T-helper 1 cell (primary cell): ENCODE results near the gene BUB3.

ENCODE experiments used
- DNase-seq, 5 donors: peaks; one replicate each; pipeline ENCODE4 v3.0.0-alpha.2; 2012 to 2020
- total RNA-seq, 4 donors: gene quantifications; one replicate each; lab custom pipeline; 2026; lab: John Stamatoyannopoulos, UW

BUB3 gene, protein sequence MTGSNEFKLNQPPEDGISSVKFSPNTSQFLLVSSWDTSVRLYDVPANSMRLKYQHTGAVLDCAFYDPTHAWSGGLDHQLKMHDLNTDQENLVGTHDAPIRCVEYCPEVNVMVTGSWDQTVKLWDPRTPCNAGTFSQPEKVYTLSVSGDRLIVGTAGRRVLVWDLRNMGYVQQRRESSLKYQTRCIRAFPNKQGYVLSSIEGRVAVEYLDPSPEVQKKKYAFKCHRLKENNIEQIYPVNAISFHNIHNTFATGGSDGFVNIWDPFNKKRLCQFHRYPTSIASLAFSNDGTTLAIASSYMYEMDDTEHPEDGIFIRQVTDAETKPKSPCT
- 130 to 144 (median 132) reads per million in 4 donors for total RNA-seq

GRCh38 chr10:123154092-123154710, at the start of gene BUB3:
Gene BUB3 (plus strand): TSS chr10:123154402. CDS start chr10:123154918, 516 bp downstream.
- DNase-seq = peak; percentile 76 to 99 (median 91)

GRCh38 chr10:123109466-123109865, 44.7 kb upstream of the BUB3 start:
- DNase-seq = no peak

DNA sequence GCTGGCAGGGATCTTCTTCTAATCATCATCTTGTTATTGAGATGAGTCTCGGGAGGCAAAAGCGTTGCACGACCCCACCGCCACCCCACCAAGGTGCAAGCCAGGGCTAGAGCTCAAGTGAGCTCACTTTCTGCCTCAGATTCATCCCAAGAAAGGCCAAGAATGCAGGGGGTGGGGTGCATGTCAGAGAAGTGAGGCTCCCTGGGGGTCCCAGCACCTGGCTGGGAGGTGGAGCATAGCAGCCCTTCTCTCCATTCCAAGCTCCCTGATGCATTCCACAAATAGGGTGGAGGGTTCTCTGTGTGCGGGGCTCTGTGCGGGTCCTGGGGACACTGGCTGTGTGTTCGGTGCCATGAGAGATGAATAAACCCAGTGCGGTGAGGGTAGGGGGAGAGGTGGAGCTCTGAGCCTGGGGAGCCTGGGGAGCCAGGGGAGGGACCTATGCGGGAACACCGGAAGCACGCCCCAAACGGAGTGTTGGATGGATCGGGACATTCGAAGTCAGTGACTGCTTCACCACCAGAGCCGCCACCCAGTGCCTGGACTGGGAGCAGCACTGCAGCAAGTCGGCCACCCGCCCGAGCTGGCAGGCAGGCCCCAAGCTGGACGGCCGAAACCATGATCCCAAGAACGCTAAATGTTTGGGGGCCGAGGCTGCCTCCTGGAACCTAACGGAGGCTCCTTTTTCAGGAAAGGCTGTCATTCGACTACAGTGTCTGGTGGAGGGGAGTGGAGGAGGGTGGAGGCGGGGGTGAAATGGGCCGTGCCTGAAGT, 36.4 kb upstream of the BUB3 start:
- DNase-seq = no peak

DNA sequence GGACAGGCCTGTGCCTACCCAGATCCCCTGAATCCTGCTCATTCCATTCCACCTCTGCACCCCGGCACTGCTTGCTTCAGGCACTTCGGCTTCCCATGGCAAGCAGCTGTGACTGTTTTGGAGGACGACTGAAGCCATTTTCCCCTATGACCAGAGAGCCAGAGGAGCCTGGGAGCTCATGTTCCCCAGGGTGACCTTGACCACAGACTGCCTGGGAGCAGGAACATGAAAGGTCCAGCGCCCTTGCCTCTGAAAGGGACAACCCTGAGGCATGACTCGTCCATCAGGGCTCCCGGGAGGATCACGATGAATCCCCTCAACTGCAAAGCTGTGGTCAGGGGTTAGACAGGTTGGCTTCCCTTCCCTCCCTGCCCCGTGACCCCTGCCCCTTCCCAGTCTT, 35.1 kb upstream of the BUB3 start:
- no peak for DNase-seq

GRCh38 chr10:123126246-123126645, 28.0 kb upstream of the BUB3 start:
- no peak for DNase-seq

DNA sequence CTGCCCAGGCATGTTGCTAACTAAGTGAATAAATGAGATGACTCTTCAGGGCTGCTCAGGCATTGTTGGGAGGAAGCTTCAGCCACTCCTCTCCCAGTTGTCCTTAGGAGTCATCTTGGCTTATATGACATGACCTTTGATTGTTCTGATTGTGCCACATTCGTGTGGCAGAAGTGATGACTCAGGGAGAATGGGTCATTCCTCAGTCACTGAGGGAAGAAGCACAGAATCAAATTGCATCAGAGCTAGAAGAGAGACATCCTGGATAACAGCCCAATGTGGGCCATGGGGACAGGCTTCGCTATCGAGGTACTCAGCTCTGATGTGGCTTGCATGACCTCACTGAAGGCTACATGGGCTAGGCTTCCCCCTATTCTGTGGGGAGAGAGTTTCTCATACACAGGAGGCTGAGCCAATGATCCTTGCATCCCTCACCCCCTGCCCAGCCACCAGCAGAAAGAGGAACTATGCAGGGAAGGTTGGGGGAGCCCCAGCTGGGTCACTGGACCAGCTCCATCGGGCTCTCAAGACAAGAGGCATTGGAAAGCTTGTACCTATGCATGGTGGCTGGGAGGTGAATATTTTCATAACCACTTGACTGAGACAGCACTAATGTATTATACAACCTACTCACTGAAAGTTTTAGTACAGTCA, 24.5 kb upstream of the BUB3 start:
- no peak for DNase-seq

GRCh38 chr10:123132576-123133477, 21.4 kb upstream of the BUB3 start:
- DNase-seq = peak; percentile 66 to 86 (median 78)

GRCh38 chr10:123133541-123134342, 20.5 kb upstream of the BUB3 start:
- no peak for DNase-seq

DNA sequence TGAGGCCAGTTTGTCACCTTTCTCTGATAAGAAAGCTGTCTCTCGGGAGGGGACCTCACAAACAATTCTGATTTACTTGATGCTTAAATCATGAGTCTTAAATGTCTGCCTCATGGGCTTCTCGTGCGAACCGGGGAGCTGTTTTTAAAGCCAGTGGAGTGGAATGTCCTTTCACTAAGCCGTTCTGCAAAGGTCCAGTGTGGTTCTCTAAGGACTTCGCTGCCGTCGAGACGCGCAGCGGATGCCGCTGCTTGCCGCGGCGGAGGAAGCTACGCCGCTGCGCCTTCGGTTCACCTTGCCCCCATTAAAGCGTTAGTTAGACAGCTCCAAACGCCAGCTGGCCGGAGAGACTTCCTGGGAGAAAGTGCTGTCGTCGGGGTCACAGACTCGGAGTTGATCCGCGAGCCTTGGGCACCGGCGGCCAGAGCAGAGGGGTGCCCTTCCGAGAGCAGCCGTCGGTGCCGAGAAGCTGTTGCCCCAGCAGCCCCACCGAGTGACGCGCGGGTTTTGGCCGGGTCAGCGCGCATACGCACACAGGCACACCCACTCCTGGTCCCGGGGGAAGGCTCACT, 19.8 kb upstream of the BUB3 start:
- DNase-seq = no peak

- no peak for DNase-seq
Measured at GRCh38 chr10:123134915-123135414, 19.2 kb upstream of the BUB3 start.

GRCh38 chr10:123135415-123136141, 18.6 kb upstream of the BUB3 start, which contains the start of gene HMX3:
Gene HMX3 (plus strand): TSS chr10:123135970. CDS start chr10:123136051, 81 bp downstream.
- DNase-seq = peak in 1 of 5 donors; percentile 47

DNA sequence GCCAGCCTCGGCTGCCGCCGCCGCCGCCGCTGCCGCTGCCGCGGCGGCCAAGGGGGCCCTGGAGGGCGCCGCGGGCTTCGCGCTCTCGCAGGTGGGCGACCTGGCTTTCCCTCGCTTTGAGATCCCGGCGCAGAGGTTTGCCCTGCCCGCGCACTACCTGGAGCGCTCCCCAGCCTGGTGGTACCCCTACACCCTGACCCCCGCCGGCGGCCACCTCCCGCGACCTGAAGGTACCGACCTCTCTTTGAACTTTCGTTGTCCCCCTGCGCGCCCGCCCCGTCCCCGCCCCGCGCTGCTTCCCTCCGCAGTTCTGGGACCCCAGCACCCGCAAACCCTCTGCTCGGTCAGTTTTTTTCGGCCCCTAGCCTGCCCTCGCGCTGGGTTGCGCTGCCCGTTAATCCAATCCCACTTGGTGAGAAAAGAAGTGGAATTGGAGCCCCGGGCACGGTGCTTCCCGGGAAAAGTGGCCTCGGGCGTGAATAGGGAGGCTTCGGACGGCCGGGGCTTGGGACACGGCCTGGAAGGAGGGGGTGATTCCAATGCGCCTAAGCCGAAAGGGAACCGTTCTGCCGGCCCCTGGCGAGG, 17.9 kb upstream of the BUB3 start:
- DNase-seq = no peak

DNA sequence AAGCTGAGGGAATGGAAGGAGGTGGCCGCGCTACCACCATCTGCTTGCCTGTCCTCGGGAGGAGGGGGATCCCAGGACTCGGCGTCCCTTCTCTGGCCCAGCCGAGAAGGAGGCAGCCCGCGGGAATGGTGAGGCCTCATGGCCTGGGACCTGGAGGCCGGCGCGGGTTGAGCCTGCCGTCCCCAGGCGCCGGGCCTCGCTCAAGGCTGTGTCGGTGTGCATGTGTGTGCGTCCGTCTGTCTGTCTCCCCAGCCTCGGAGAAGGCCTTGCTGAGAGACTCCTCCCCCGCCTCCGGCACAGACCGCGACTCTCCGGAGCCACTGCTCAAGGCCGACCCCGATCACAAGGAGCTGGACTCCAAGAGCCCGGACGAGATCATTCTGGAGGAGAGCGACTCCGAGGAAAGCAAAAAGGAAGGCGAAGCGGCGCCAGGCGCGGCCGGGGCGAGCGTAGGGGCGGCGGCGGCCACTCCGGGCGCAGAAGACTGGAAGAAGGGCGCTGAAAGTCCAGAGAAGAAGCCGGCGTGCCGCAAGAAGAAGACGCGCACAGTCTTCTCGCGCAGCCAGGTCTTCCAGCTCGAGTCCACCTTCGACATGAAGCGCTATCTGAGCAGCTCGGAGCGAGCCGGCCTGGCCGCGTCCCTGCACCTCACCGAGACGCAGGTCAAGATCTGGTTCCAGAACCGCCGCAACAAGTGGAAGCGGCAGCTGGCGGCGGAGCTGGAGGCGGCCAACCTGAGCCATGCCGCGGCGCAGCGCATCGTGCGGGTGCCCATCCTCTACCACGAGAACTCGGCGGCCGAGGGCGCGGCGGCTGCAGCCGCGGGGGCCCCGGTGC, 17.2 kb upstream of the BUB3 start:
- DNase-seq = peak in 1 of 5 donors; percentile 33

- no peak for DNase-seq
Measured at GRCh38 chr10:123139165-123139520, 15.1 kb upstream of the BUB3 start.

DNA sequence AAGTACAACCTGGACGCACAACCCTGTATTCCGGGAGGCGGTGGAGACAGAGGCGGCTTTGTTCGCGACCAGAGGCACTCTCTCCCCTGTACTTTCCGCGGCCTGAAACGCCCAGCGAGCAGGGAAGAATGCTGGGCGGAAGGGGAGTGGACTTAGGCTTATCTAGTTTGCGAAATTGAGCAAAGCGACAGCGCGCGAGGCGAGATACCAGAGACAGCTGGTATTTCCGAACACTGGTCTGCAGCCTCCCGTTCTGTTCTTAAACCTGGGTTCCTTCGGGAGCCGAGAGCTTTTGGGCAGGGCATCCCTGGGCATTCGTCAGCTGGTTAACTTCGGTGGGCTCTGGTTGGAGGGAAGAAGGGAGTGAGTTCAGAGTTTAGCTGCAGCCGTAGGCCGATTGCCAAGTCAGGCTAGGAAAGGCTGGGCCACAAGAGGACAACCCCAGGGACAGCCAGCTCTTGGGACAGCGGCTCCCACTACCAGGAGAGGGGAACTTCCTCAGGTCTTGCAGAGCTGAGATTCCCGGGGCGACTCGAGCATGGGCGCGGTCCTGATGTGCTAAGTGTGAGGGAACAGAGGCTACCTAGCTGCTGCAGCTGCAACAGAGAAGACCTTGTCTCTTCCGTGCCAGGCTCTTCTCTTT, 14.6 kb upstream of the BUB3 start:
- no peak for DNase-seq

DNA sequence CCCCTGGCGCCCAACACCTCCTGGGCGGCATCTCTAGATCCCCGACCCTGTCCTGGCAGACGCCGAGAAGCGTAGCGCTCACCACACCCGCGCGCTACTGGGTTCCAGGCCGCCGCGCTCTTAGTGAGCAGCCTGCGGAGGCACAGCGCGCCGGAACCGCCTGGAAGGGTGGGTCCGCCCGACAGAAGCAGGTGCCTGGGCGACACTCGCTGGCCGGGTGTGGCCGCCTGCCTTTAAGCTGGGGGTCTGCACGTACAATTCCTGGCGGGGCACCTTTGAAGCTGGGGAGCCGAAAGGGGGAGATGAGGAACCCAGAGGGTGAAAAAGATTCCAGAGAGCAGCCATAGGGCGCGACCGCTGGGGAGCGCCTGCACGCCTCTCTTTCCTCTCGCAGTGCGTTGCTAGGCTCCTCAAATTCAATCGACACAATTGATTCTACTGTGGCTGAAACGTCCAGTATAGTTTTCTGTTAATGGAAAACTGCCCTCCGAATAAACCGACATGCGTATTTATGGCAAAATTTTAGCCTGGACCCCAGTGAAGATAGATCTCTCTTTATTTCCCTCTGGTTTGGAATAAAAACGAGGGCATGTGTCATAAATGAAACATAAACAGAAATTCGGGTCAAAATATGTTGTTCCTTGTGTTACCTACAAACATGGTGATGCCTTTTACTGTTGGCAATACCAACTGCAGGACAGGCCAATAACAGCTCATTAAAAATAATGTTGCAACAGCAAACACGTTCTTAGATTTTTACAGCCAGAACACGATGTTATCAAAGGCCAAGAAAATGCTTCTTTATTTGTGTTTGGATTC, 13.8 kb upstream of the BUB3 start:
- no peak for DNase-seq

- no peak for DNase-seq
Measured at GRCh38 chr10:123140983-123141390, 13.2 kb upstream of the BUB3 start.
